Calu3 (cell line): Measurements from ENCODE around the gene SCART1. TPM values are rescaled to one million over a fixed set of nuclear protein-coding genes. Genes with fewer than 3 reads are reported as not detected.

Experiments used
- BruUV-seq: library from RNA; stranded (reverse); fragments of 400-500 nt; replicated peaks from 2 replicates; lab custom pipeline; 2021; lab: Mats Ljungman, UMichigan
- CTCF ChIA-PET: fragments of 300-600 bp; sonication (Branson Sonifier 250); formaldehyde crosslinking; loops from one replicate; lab custom pipeline; 2022; ENCODE audit warnings: antibody characterized with exemption; lab: Charles Lee
- DNase-seq: peaks from one replicate; pipeline ENCODE4 v3.0.0; 2022
- H3K27ac Mint-ChIP-seq: one replicate; pipeline ENCODE4 v1.8.0; 2022; ENCODE audit warnings: mixed read lengths; ENCODE audit not compliant: unreplicated experiment
- H3K27me3 Mint-ChIP-seq: one replicate; pipeline ENCODE4 v1.8.0; 2022; ENCODE audit warnings: mixed read lengths; ENCODE audit not compliant: unreplicated experiment
- H3K36me3 Mint-ChIP-seq: one replicate; pipeline ENCODE4 v1.8.0; 2022; ENCODE audit warnings: mild to moderate bottlenecking, moderate library complexity, mixed read lengths; ENCODE audit not compliant: insufficient read depth, unreplicated experiment
- H3K4me1 Mint-ChIP-seq: one replicate; pipeline ENCODE4 v1.8.0; 2022; ENCODE audit warnings: mild to moderate bottlenecking, low read depth, mixed read lengths; ENCODE audit not compliant: unreplicated experiment
- H3K4me3 Mint-ChIP-seq: one replicate; pipeline ENCODE4 v1.8.0; 2022; ENCODE audit warnings: mild to moderate bottlenecking, low read depth, moderate library complexity, mixed read lengths; ENCODE audit not compliant: unreplicated experiment
- H3K9me3 Mint-ChIP-seq: one replicate; pipeline ENCODE4 v1.8.0; 2022; ENCODE audit warnings: low read depth, mixed read lengths; ENCODE audit not compliant: unreplicated experiment
- intact Hi-C: fragments of 100-400 bp; cut with micrococcal nuclease; formaldehyde crosslinking; loops from one replicate; pipeline ENCODE4 v1.10.0; 2022; ENCODE audit not compliant: unreplicated experiment
- total RNA-seq: library from RNA; stranded (reverse); gene quantifications from 2 replicates; pipeline ENCODE4 v1.2.3, GENCODE V29; 2022
- TF ChIP-seq, protein P1 (sequence below): fragments of 200-600 bp; IDR thresholded peaks from one replicate; pipeline ENCODE4 v1.8.0; 2022; ENCODE audit warnings: antibody characterized with exemption; ENCODE audit not compliant: unreplicated experiment

Gene SCART1
- total RNA-seq, 1 experiment from 2014 or later, result 1.8 TPM

DNA sequence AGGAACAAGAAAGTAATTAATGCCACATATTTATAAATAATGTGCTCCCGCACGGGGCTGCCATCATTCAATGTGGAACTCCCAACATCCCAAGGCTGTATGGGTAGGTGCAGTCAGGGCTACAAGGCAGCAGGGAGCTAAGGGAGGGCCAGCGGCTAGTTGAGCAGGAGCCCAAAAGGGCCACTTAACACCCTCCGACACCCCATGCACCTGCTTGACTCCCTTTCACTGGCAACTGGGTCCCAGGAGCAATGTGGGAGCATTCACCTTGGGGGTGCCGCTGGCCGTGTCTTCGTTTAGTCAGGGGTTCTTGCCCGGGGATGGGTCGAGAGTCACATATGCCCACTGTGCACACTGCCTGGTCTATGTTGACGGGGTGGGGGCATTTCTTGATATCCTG is 27.9 kb downstream of the SCART1 start:
- DNase-seq, result no peak
- no peaks in the 10 kb centered on the region for H3K4me1 Mint-ChIP-seq
- no peaks in the 10 kb centered on the region for H3K27me3 Mint-ChIP-seq
- H3K4me3 Mint-ChIP-seq, result no peak overlapping the region
- intact Hi-C loops, result no loop called here
- H3K9me3 Mint-ChIP-seq, result peaks cover 12% of the 10 kb centered on the region
- CTCF ChIA-PET, result no interaction called here
- BruUV-seq, result no TSS peak
- no peaks in the 10 kb centered on the region for H3K36me3 Mint-ChIP-seq
- no peak overlapping the region for H3K27ac Mint-ChIP-seq
- TF ChIP-seq, protein P1, sequence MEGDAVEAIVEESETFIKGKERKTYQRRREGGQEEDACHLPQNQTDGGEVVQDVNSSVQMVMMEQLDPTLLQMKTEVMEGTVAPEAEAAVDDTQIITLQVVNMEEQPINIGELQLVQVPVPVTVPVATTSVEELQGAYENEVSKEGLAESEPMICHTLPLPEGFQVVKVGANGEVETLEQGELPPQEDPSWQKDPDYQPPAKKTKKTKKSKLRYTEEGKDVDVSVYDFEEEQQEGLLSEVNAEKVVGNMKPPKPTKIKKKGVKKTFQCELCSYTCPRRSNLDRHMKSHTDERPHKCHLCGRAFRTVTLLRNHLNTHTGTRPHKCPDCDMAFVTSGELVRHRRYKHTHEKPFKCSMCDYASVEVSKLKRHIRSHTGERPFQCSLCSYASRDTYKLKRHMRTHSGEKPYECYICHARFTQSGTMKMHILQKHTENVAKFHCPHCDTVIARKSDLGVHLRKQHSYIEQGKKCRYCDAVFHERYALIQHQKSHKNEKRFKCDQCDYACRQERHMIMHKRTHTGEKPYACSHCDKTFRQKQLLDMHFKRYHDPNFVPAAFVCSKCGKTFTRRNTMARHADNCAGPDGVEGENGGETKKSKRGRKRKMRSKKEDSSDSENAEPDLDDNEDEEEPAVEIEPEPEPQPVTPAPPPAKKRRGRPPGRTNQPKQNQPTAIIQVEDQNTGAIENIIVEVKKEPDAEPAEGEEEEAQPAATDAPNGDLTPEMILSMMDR, result no peak

DNA sequence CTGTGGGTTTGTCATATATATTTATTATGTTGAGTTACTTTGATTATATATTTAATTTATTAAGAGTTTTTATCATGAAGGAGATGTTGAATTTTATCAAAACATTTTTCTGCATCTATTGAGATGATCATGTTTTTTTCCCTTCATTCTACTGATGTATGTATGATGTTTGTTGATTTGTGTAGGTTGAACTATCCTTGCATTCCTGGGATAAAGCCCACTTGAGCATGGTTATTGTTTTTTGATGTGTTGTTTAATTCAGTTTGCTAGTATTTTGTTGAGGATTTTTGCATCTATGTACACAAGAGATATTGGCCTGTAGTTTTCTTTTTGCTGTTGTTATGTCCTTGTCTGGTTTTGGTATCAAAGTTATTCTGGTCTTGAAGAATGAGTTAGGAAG is 31.1 kb downstream of the SCART1 start:
- TF ChIP-seq, protein P1, result no peak
- H3K27ac Mint-ChIP-seq, result no peak overlapping the region
- no peaks in the 10 kb centered on the region for H3K4me1 Mint-ChIP-seq
- H3K27me3 Mint-ChIP-seq, result no peaks in the 10 kb centered on the region
- CTCF ChIA-PET, result no interaction called here
- no peaks in the 10 kb centered on the region for H3K36me3 Mint-ChIP-seq
- no peak for DNase-seq
- peaks cover 16% of the 10 kb centered on the region for H3K9me3 Mint-ChIP-seq
- no TSS peak for BruUV-seq
- intact Hi-C loops, result no loop called here
- no peak overlapping the region for H3K4me3 Mint-ChIP-seq

- H3K27ac Mint-ChIP-seq, result no peak overlapping the region
- no peak for DNase-seq
- H3K27me3 Mint-ChIP-seq, result no peaks in the 10 kb centered on the region
- intact Hi-C loops, result no loop called here
- no TSS peak for BruUV-seq
- no peaks in the 10 kb centered on the region for H3K36me3 Mint-ChIP-seq
- CTCF ChIA-PET, result no interaction called here
- no peak overlapping the region for H3K4me3 Mint-ChIP-seq
- no peaks in the 10 kb centered on the region for H3K4me1 Mint-ChIP-seq
- H3K9me3 Mint-ChIP-seq, result peaks cover 19% of the 10 kb centered on the region
- TF ChIP-seq, protein P1, result no peak
Observed at GRCh38 chr10:133487085-133487484, 33.3 kb downstream of the SCART1 start.

- H3K4me3 Mint-ChIP-seq, result no peak overlapping the region
- H3K9me3 Mint-ChIP-seq, result peaks cover 15% of the 10 kb centered on the region
- no TSS peak for BruUV-seq
- H3K36me3 Mint-ChIP-seq, result peaks cover under 1% of the 10 kb centered on the region
- no peaks in the 10 kb centered on the region for H3K27me3 Mint-ChIP-seq
- H3K27ac Mint-ChIP-seq, result no peak overlapping the region
- intact Hi-C loops, result no loop called here
- DNase-seq, result no peak
- CTCF ChIA-PET, result no interaction called here
- TF ChIP-seq, protein P1, result no peak
- no peaks in the 10 kb centered on the region for H3K4me1 Mint-ChIP-seq
Observed at GRCh38 chr10:133488354-133488753, 34.6 kb downstream of the SCART1 start.
